Measurements from ENCODE around the gene RIPOR1.
A peak's percentile ranks its signal among the peaks of the same experiment; 100 is the strongest.
"Not testable (repeated sequence)": the region's sequence is repeated elsewhere in the genome, so short reads cannot be mapped to it uniquely, and the experiment has no call there.

The RIPOR1 gene

GRCh38 chr16:67516296-67517154 is 12.1 kb upstream of the RIPOR1 start:
- DNase-seq (ENCODE audit: low read depth in 2 of 2): no peak

GRCh38 chr16:67517155-67517445 is 11.5 kb upstream of the RIPOR1 start:
- no peak for DNase-seq (ENCODE audit: low read depth in 2 of 2)

- no peak for DNase-seq (ENCODE audit: low read depth in 2 of 2)
Observed at GRCh38 chr16:67517661-67518423, 10.8 kb upstream of the RIPOR1 start.

GRCh38 chr16:67518676-67519075 is 10.0 kb upstream of the RIPOR1 start:
- no peak for DNase-seq (ENCODE audit: low read depth in 2 of 2)

- no peak for DNase-seq (ENCODE audit: low read depth in 2 of 2)
Observed at GRCh38 chr16:67519242-67519641, 9.4 kb upstream of the RIPOR1 start.

- peak; percentile 93 to 94 for DNase-seq (ENCODE audit: low read depth in 2 of 2)
Observed at GRCh38 chr16:67521095-67521804, 7.4 kb upstream of the RIPOR1 start.

- DNase-seq (ENCODE audit: low read depth in 2 of 2): no peak
Observed at GRCh38 chr16:67525176-67525860, 3.3 kb upstream of the RIPOR1 start.

- DNase-seq (ENCODE audit: low read depth in 2 of 2): no peak
Observed at GRCh38 chr16:67526149-67526791, 2.4 kb upstream of the RIPOR1 start.

GRCh38 chr16:67528870-67529581 is 397 bp downstream of the RIPOR1 start:
- DNase-seq (ENCODE audit: low read depth in 2 of 2): no peak

- no peak for DNase-seq (ENCODE audit: low read depth in 2 of 2)
Observed at GRCh38 chr16:67529582-67530012, 968 bp downstream of the RIPOR1 start.

GRCh38 chr16:67530013-67530939 is 1.6 kb downstream of the RIPOR1 start:
- no peak for DNase-seq (ENCODE audit: low read depth in 2 of 2)

GRCh38 chr16:67531247-67531646 is 2.6 kb downstream of the RIPOR1 start:
- DNase-seq (ENCODE audit: low read depth in 2 of 2): no peak

GRCh38 chr16:67533024-67533560 is 4.5 kb downstream of the RIPOR1 start:
- no peak for DNase-seq (ENCODE audit: low read depth in 2 of 2)

GRCh38 chr16:67533987-67534386 is 5.4 kb downstream of the RIPOR1 start:
- not testable (repeated sequence) for DNase-seq (ENCODE audit: low read depth in 2 of 2)

GRCh38 chr16:67534431-67534830 is 5.8 kb downstream of the RIPOR1 start:
- DNase-seq (ENCODE audit: low read depth in 2 of 2): no peak

GRCh38 chr16:67535201-67535600 is 6.6 kb downstream of the RIPOR1 start:
- DNase-seq (ENCODE audit: low read depth in 2 of 2): no peak

GRCh38 chr16:67537270-67537635 is 8.6 kb downstream of the RIPOR1 start:
- no peak for DNase-seq (ENCODE audit: low read depth in 2 of 2)

GRCh38 chr16:67537636-67538591 is 9.3 kb downstream of the RIPOR1 start:
- DNase-seq (ENCODE audit: low read depth in 2 of 2): peak in 1 of 2 donors; percentile 31

All from stimulated activated CD8-positive, alpha-beta memory T cell treated with anti-CD3 and anti-CD28 coated beads, Interleukin-15, amount 100 ng/mL, for 48 hours (primary cell).